Middle frontal gyrus (tissue), 1 donor: ENCODE data around the gene CAMK2B.

ENCODE experiments used
- DNase-seq: peaks from one replicate; pipeline ENCODE4 v3.0.0-alpha.2; 2015; ENCODE audit warnings: low spot score; ENCODE audit errors: extremely low spot score

CAMK2B gene

GRCh38 chr7:44258423-44258760 is 67.0 kb downstream of the CAMK2B start:
- no peak for DNase-seq

- peak; percentile 41 for DNase-seq
These were observed 67.6 kb downstream of the CAMK2B start for GRCh38 chr7:44257618-44258422.

GRCh38 chr7:44257213-44257612 is 68.2 kb downstream of the CAMK2B start:
- DNase-seq: no peak

GRCh38 chr7:44256459-44256858 is 68.9 kb downstream of the CAMK2B start:
- DNase-seq: no peak

GRCh38 chr7:44251881-44252280 is 73.5 kb downstream of the CAMK2B start:
- no peak for DNase-seq

GRCh38 chr7:44251269-44251668 is 74.1 kb downstream of the CAMK2B start:
- no peak for DNase-seq

- no peak for DNase-seq
These were observed 75.7 kb downstream of the CAMK2B start for GRCh38 chr7:44249639-44250234.

GRCh38 chr7:44247868-44248651 is 77.3 kb downstream of the CAMK2B start:
- DNase-seq: no peak

GRCh38 chr7:44246396-44247113 is 78.8 kb downstream of the CAMK2B start:
- DNase-seq: no peak

- no peak for DNase-seq
These were observed 81.1 kb downstream of the CAMK2B start for GRCh38 chr7:44244282-44244681.

- no peak for DNase-seq
These were observed 83.3 kb downstream of the CAMK2B start for GRCh38 chr7:44242091-44242490.

- no peak for DNase-seq
These were observed 84.3 kb downstream of the CAMK2B start for GRCh38 chr7:44240983-44241510.

- no peak for DNase-seq
These were observed 85.0 kb downstream of the CAMK2B start for GRCh38 chr7:44240376-44240775.

GRCh38 chr7:44239361-44239760 is 86.0 kb downstream of the CAMK2B start:
- no peak for DNase-seq

GRCh38 chr7:44238116-44238695 is 87.2 kb downstream of the CAMK2B start:
- DNase-seq: no peak

GRCh38 chr7:44237696-44238095 is 87.7 kb downstream of the CAMK2B start:
- no peak for DNase-seq

GRCh38 chr7:44236333-44236728 is 89.1 kb downstream of the CAMK2B start:
- DNase-seq: no peak

- no peak for DNase-seq
These were observed 89.6 kb downstream of the CAMK2B start for GRCh38 chr7:44235582-44236332.

- DNase-seq: no peak
These were observed 90.3 kb downstream of the CAMK2B start for GRCh38 chr7:44235066-44235465.
